Measurements from ENCODE around the gene BCAS1. TPM values are rescaled to one million over a fixed set of nuclear protein-coding genes. Genes with fewer than 3 reads are reported as not detected.

Gene BCAS1
- total RNA-seq, 2 experiments from 2014 or later: 0.16 to 0.19 TPM

DNA sequence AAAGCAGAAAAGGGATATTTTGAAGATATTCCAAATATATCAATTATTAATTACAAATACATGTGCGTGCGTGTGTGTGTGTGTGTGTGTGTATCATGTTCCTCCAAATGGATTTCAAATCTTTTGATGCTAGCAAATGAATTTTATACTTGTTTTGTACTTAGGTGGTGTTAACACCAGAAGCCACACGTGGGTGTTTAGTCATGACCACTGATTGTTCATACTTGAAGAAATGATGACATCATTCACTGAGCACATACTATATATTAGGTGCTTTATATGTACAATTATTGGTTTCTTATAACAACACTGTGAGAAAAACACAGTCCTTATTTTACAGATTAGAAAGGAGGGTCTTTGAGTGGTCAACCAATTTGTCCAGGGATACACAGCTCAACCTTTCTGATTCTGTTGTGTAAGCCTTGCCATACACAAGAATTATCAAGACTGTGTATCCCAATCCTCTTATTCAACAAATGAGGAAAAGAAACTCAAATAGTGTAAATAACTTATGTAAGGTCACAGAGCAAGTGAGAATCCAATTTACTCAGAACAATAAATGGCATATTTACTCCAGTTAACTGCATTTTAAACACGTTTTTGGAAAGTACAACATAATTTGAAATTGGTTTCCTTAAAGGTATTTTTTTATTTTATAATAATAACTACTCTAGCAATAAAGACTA, 88.5 kb downstream of the BCAS1 start:
- TF ChIP-seq, protein P1, sequence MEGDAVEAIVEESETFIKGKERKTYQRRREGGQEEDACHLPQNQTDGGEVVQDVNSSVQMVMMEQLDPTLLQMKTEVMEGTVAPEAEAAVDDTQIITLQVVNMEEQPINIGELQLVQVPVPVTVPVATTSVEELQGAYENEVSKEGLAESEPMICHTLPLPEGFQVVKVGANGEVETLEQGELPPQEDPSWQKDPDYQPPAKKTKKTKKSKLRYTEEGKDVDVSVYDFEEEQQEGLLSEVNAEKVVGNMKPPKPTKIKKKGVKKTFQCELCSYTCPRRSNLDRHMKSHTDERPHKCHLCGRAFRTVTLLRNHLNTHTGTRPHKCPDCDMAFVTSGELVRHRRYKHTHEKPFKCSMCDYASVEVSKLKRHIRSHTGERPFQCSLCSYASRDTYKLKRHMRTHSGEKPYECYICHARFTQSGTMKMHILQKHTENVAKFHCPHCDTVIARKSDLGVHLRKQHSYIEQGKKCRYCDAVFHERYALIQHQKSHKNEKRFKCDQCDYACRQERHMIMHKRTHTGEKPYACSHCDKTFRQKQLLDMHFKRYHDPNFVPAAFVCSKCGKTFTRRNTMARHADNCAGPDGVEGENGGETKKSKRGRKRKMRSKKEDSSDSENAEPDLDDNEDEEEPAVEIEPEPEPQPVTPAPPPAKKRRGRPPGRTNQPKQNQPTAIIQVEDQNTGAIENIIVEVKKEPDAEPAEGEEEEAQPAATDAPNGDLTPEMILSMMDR (conservative IDR thresholded peaks at IDR 0.05; ENCODE audit: low read length): no peak
- no peak for TF ChIP-seq EZH2phosphoT487 (IDR thresholded peaks at IDR 0.05; ENCODE audit: borderline replicate concordance, low read depth, low read length)
- no TSS peak for BruUV-seq (replicated peaks)
- 0 out of 2 replicates have a peak, but pooled peaks cover 4% of the 10 kb centered on the region for H3K9me3 ChIP-seq (ENCODE audit: low read length)
- H3K27ac ChIP-seq (ENCODE audit: low read depth, low read length, poor library complexity, severe bottlenecking): no peak overlapping the region
- ChIA-PET POLR2A (no interaction called here), CTCF (ENCODE audit: unreplicated experiment) (no interaction called here)
- H3K79me2 ChIP-seq (ENCODE audit: insufficient read depth, low read depth, low read length): no peaks in the 10 kb centered on the region
- no peaks in the 10 kb centered on the region for H3K4me1 ChIP-seq (ENCODE audit: insufficient read depth, low read length, poor library complexity, severe bottlenecking)
- H3K9me2 ChIP-seq (ENCODE audit: insufficient read depth, low read length): no peaks in the 10 kb centered on the region
- no peaks in the 10 kb centered on the region for H3K36me3 ChIP-seq (ENCODE audit: insufficient read depth, low read length)
- no peak for DNase-seq (ENCODE audit: low spot score)
- H3K4me3 ChIP-seq (ENCODE audit: low read depth, low read length, poor library complexity, severe bottlenecking): no peak overlapping the region
- no peaks in the 10 kb centered on the region for H4K20me1 ChIP-seq (ENCODE audit: insufficient read depth, low read length)
- no peak overlapping the region for H3K4me2 ChIP-seq (ENCODE audit: low read length)
- intact Hi-C loops (cut with micrococcal nuclease; ENCODE audit: unreplicated experiment): no loop called here
- no peak overlapping the region for H2AFZ ChIP-seq (ENCODE audit: low read length)

DNA sequence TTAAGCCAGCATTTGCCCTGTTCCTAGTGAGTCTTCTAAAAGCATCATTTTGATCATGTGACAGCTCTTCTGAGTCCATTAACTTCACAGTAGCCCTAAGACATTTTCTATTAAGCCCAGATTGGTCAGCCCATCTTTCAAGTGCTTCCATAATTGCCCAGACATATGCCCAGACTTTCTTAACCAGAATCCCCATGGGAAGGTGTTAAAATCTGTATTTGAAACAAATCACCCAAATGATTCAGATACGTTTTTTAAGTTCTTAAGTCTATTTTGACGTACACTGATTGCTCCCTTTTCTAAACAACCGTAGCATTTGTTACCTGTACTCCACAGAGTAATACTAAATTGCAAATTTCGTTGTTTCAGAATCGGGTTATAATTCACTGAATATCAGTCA, 89.3 kb downstream of the BCAS1 start:
- intact Hi-C loops (cut with micrococcal nuclease; ENCODE audit: unreplicated experiment): no loop called here
- Histone ChIP-seq H4K20me1 (ENCODE audit: insufficient read depth, low read length) (no peaks in the 10 kb centered on the region), H3K79me2 (ENCODE audit: insufficient read depth, low read depth, low read length) (no peaks in the 10 kb centered on the region), H3K4me2 (ENCODE audit: low read length) (no peak overlapping the region), H3K9me2 (ENCODE audit: insufficient read depth, low read length) (no peaks in the 10 kb centered on the region), H2AFZ (ENCODE audit: low read length) (no peak overlapping the region), H3K9me3 (ENCODE audit: low read length) (0 out of 2 replicates have a peak, but pooled peaks cover 4% of the 10 kb centered on the region), H3K4me1 (ENCODE audit: insufficient read depth, low read length, poor library complexity, severe bottlenecking) (no peaks in the 10 kb centered on the region), H3K27ac (ENCODE audit: low read depth, low read length, poor library complexity, severe bottlenecking) (no peak overlapping the region), H3K36me3 (ENCODE audit: insufficient read depth, low read length) (no peaks in the 10 kb centered on the region), H3K4me3 (ENCODE audit: low read depth, low read length, poor library complexity, severe bottlenecking) (no peak overlapping the region)
- no peak for TF ChIP-seq EZH2phosphoT487 (IDR thresholded peaks at IDR 0.05; ENCODE audit: borderline replicate concordance, low read depth, low read length)
- TF ChIP-seq, protein P1 (conservative IDR thresholded peaks at IDR 0.05; ENCODE audit: low read length): no peak
- POLR2A ChIA-PET: no interaction called here
- CTCF ChIA-PET (ENCODE audit: unreplicated experiment): no interaction called here
- no peak for DNase-seq (ENCODE audit: low spot score)
- BruUV-seq (replicated peaks): no TSS peak

DNA sequence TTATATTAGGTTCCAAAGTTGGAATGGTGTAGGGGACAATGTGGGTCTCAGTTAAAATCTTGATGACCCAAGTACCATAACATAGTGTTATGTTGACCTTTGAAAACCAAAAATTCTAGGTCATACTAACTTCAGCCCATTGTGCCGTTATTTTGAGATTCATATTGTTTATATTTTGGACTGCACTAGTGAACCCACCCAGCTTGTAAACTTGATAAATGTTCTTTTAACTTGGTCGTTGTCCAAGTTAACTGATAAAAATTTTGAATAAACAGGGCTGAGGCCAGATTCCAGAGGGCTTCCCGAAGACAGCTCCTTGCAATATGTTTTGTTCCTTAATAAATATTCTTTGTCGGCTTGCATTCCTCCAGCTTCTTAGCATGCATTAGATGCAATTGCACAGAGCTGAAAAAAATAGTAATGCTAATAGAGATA, 90.3 kb downstream of the BCAS1 start:
- Histone ChIP-seq H3K27ac (ENCODE audit: low read depth, low read length, poor library complexity, severe bottlenecking) (no peak overlapping the region), H3K79me2 (ENCODE audit: insufficient read depth, low read depth, low read length) (no peaks in the 10 kb centered on the region), H3K4me2 (ENCODE audit: low read length) (no peak overlapping the region), H3K36me3 (ENCODE audit: insufficient read depth, low read length) (no peaks in the 10 kb centered on the region), H3K9me3 (ENCODE audit: low read length) (0 out of 2 replicates have a peak, but pooled peaks cover 4% of the 10 kb centered on the region), H3K9me2 (ENCODE audit: insufficient read depth, low read length) (no peaks in the 10 kb centered on the region), H3K4me3 (ENCODE audit: low read depth, low read length, poor library complexity, severe bottlenecking) (no peak overlapping the region), H2AFZ (ENCODE audit: low read length) (no peak overlapping the region), H3K4me1 (ENCODE audit: insufficient read depth, low read length, poor library complexity, severe bottlenecking) (no peaks in the 10 kb centered on the region), H4K20me1 (ENCODE audit: insufficient read depth, low read length) (no peaks in the 10 kb centered on the region)
- no peak for DNase-seq (ENCODE audit: low spot score)
- no TSS peak for BruUV-seq (replicated peaks)
- ChIA-PET POLR2A (no interaction called here), CTCF (ENCODE audit: unreplicated experiment) (no interaction called here)
- intact Hi-C loops (cut with micrococcal nuclease; ENCODE audit: unreplicated experiment): no loop called here
- TF ChIP-seq, protein P1 (conservative IDR thresholded peaks at IDR 0.05; ENCODE audit: low read length): no peak
- TF ChIP-seq EZH2phosphoT487 (IDR thresholded peaks at IDR 0.05; ENCODE audit: borderline replicate concordance, low read depth, low read length): no peak
